Measurements from ENCODE around the gene MBIP.

MBIP gene

GRCh38 chr14:36260970-36261640 is 59.3 kb downstream of the MBIP start:
- DNase-seq, result no peak

DNA sequence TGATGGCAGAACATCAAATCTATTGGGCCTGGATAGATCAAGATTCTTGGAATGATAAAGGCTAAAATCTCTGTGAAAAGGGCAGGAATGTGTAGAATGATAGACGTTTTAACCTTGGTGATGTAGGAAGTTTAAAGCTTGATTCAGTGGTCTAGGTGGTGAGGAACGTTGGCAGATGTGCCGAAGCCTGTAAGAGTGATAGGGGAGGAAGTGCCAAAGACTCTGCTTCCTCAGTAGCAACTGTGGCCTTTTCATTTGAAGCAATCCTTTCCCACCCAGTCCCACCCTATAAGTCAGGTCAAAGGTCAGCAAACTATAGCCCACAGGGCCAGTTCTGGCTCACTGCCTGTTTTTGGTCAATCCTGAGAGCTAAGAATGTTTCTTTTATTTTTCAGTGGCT is 62.2 kb downstream of the MBIP start:
- DNase-seq, result no peak

- DNase-seq, result peak; percentile 36
These were observed 64.2 kb downstream of the MBIP start for GRCh38 chr14:36256126-36256801.

- no peak for DNase-seq
These were observed 66.3 kb downstream of the MBIP start for GRCh38 chr14:36254020-36254624.
